GM10266 (cell line): ENCODE results near the gene EML1.
"Not testable (repeated sequence)": the region's sequence is repeated elsewhere in the genome, so short reads cannot be mapped to it uniquely, and the experiment has no call there.

Experiments
- DNase-seq: peaks from one replicate; pipeline ENCODE4 v3.0.0; 2012; ENCODE audit errors: extremely low spot score
- TF ChIP-seq, protein P1 (sequence below): IDR thresholded peaks from 2 replicates; pipeline ENCODE4 v1.5.1; 2012; ENCODE audit warnings: mild to moderate bottlenecking, low read depth; ENCODE audit not compliant: control insufficient read depth, insufficient read depth; ENCODE audit errors: missing control alignments

The EML1 gene

DNA sequence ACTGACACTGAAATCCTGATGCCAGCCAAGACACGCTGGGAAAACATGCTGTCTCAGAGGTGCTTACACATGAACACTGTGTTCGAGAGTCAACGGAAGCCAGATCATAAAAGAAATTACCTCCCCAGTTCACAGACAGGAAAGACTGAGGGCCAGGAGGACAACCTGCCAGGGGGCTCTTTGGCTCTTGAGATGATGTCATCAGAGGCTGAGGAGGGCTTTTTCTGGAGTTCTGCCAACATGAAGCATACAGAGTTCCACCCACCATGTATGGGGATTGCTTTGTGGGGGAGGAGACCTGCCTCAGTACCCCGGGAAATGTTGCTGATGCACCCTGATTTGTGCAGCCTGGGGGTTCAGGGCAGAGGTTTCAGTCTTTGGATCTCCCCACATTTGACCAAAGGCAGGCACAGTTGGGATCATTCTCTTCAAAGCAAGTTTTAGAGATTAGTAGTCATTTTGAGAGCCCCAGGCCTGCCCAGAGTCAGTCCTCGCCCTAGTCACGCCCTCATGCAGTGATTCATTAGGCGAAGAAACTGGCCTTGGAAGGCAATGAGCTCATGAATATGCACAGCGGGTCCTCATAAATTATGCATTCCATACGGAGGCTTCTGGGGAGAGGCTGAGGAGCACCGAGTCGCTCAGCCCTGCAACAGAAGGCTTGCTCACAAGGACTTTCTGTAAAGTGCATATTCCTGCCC lies 34.9 kb upstream of the EML1 start:
- no peak for DNase-seq
- TF ChIP-seq, protein P1, sequence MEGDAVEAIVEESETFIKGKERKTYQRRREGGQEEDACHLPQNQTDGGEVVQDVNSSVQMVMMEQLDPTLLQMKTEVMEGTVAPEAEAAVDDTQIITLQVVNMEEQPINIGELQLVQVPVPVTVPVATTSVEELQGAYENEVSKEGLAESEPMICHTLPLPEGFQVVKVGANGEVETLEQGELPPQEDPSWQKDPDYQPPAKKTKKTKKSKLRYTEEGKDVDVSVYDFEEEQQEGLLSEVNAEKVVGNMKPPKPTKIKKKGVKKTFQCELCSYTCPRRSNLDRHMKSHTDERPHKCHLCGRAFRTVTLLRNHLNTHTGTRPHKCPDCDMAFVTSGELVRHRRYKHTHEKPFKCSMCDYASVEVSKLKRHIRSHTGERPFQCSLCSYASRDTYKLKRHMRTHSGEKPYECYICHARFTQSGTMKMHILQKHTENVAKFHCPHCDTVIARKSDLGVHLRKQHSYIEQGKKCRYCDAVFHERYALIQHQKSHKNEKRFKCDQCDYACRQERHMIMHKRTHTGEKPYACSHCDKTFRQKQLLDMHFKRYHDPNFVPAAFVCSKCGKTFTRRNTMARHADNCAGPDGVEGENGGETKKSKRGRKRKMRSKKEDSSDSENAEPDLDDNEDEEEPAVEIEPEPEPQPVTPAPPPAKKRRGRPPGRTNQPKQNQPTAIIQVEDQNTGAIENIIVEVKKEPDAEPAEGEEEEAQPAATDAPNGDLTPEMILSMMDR, result no peak

DNA sequence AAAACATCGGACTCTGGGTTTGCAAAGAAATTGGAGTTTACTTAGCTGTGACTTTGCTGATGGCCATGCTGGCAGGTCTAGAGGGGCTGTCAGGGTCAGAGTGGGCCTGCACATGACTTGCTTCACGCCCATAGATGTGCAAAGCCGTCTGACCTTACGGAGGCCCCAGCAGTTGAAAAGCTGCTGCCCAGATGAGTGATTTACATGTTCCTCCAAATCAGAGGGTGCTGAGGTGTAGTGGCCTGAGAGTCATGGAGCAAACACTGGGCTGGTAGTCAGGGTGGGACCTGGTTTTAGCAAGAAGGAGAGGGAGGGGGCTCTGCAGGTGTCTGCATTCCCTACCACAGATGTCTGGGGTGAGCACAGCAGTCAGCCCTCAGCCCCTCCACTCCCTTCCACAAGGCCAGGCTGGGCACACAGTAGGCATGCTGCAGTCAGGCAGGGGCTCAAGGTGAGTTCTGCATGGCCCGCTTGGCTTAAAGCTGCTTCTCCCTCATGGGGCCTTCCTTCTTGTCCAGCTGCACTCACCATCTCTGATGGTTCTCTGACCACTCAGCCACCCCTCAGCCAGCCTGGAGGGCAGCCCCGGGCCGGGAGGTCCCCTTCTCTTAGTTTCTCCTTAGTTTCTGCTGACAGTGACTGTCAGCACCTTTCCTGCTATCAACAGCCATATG lies 34.2 kb upstream of the EML1 start:
- no peak for DNase-seq
- TF ChIP-seq, protein P1, result no peak

DNA sequence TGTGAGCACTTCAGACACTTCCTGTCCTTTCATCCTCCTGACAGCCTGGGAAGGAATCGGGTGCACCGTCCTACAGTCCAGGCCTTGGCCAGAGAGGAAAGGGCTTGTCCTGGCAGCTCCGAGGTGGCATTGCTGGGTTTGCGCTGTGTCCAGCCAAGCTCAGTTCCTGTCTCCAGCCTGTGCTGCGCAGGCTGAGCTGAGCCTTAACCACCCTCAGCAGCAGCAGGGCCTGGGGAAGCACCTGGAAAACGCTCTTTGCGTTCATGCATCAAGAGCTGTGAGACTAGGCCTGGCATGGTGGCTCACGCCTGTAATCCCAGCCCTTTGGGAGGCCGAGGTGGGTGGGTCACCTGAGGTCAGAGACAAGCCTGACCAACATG lies 33.7 kb upstream of the EML1 start:
- TF ChIP-seq, protein P1, result no peak
- DNase-seq, result no peak

GRCh38 chr14:99760817-99761216 lies 32.4 kb upstream of the EML1 start:
- DNase-seq, result no peak
- TF ChIP-seq, protein P1, result no peak

DNA sequence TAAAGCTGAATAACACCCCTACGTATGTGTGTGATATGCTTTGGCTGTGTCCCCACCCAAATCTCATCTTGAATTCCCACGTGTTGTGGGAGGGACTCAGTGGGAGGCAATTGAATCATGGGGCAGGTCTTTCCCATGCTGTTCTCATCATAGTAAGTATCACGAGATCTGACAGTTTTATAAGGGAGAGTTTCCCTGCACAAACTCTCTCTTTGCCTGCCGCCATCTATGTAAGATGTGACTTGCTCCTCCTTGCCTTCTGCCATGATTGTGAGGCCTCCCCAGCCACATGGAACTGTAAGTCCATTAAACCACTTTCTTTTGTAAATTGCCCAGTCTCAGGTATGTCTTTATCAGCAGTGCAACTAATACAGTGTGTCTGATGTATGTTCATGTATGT lies 30.3 kb upstream of the EML1 start:
- not testable (repeated sequence) for DNase-seq

- no peak for DNase-seq
- TF ChIP-seq, protein P1, result no peak
Measured at GRCh38 chr14:99763527-99764221, 29.5 kb upstream of the EML1 start.

GRCh38 chr14:99764222-99764706 lies 28.9 kb upstream of the EML1 start:
- DNase-seq, result no peak
- TF ChIP-seq, protein P1, result no peak
